ENCODE data around the gene CAMTA1.

CAMTA1 gene

DNA sequence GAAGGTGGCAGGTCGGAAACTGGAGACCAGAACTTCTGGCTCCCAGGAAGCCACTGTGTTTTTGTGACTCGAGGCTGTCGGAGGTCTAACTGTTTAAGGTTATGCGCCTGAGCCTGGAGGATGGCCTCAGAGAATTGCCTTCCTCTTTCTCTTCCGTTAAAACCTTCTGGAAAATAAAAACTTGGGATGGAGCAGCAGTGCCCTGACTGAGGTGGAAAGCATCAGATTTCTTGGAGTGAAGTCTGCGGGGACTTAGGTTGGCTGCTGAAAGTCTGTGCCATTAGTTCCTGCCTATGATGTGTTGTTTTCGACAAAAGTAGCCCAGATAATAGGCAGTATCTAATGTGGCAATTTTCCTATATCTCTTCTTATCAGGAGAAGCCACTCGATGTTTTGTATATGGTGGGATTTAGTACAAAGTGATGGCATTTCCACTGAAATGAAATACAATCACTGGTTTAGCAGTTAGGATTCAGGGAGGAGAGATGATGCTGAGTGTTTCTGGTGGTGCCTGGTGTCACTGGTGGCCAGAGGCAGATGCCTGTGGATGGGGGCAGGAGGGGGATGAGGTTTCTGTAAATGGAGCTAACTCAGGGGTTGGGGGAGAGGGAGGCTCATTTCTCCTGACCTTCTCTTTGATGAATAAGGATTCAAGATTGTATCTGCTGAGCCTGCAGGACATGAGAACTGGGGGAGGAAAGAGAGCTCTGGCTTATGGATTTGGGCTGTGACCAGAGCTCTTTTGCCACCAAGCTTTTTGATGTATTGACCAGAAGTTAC, 150.8 kb downstream of the CAMTA1 start:
- in situ Hi-C loops (cut with MboI; ENCODE audit: low sequenced_read_pairs, unreplicated experiment): no loop called here
- TF ChIP-seq, protein P1, sequence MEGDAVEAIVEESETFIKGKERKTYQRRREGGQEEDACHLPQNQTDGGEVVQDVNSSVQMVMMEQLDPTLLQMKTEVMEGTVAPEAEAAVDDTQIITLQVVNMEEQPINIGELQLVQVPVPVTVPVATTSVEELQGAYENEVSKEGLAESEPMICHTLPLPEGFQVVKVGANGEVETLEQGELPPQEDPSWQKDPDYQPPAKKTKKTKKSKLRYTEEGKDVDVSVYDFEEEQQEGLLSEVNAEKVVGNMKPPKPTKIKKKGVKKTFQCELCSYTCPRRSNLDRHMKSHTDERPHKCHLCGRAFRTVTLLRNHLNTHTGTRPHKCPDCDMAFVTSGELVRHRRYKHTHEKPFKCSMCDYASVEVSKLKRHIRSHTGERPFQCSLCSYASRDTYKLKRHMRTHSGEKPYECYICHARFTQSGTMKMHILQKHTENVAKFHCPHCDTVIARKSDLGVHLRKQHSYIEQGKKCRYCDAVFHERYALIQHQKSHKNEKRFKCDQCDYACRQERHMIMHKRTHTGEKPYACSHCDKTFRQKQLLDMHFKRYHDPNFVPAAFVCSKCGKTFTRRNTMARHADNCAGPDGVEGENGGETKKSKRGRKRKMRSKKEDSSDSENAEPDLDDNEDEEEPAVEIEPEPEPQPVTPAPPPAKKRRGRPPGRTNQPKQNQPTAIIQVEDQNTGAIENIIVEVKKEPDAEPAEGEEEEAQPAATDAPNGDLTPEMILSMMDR (IDR thresholded peaks at IDR 0.05; ENCODE audit: borderline replicate concordance, control extremely low read depth, extremely low read depth, insufficient read depth, missing control alignments): no peak
- DNase-seq (ENCODE audit: low spot score): no peak

DNA sequence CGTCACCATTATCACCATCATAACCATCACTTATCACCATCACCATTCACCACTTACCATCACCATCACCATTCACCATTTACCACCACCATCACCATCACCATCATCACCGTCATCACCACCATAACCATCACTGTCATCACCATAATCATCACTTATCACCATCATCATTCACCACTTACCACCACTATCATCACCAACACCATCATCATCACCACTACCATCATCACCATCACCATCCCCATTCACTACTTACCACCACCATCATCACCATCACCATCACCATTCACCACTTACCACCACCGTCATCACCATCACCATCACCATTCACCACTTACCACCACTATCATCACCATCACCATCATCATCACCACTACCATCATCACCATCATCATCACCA, 151.8 kb downstream of the CAMTA1 start:
- DNase-seq (ENCODE audit: low spot score): no peak
- TF ChIP-seq, protein P1 (IDR thresholded peaks at IDR 0.05; ENCODE audit: borderline replicate concordance, control extremely low read depth, extremely low read depth, insufficient read depth, missing control alignments): no peak
- in situ Hi-C loops (cut with MboI; ENCODE audit: low sequenced_read_pairs, unreplicated experiment): no loop called here

DNA sequence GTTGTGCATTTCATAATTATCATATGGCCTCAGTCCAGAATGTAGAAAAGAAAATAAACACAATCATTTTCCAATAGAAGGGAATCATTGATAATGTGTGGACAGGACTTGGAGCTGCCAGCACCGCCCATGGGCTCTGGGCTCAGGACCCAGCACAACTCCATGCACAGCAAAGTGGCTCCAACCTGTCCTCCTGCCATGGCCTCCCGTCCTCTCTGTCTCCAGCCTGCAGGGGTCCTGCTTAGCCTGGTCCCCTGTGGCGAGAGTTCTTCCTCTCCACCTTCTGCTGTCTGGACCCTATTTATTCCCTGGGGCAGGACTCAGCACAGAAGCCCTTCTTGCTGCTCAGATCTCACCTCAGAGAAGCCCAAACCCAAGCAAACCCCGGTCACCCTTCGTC, 154.1 kb downstream of the CAMTA1 start:
- TF ChIP-seq, protein P1 (IDR thresholded peaks at IDR 0.05; ENCODE audit: borderline replicate concordance, control extremely low read depth, extremely low read depth, insufficient read depth, missing control alignments): no peak
- in situ Hi-C loops (cut with MboI; ENCODE audit: low sequenced_read_pairs, unreplicated experiment): no loop called here
- no peak for DNase-seq (ENCODE audit: low spot score)

DNA sequence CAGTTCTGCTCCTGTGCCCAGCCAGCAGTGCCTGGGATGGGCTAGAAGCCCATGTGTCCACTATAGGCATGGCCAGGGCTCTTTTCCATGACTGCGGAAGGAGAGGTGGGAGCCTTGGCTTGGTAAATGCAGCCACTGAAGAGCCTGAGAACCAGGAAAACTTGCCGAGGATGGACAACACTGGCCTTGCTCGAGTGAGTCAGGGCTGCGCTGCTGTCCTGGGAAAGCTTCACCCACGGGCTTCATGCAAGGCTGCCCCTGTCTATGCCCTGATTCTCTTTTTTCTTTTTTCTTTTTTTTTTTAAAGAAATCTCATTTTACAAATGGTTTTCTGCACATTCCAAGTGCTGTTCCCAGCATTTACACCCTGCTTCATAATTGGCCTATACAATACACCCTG, 156.5 kb downstream of the CAMTA1 start:
- TF ChIP-seq, protein P1 (IDR thresholded peaks at IDR 0.05; ENCODE audit: borderline replicate concordance, control extremely low read depth, extremely low read depth, insufficient read depth, missing control alignments): no peak
- in situ Hi-C loops (cut with MboI; ENCODE audit: low sequenced_read_pairs, unreplicated experiment): no loop called here
- no peak for DNase-seq (ENCODE audit: low spot score)

DNA sequence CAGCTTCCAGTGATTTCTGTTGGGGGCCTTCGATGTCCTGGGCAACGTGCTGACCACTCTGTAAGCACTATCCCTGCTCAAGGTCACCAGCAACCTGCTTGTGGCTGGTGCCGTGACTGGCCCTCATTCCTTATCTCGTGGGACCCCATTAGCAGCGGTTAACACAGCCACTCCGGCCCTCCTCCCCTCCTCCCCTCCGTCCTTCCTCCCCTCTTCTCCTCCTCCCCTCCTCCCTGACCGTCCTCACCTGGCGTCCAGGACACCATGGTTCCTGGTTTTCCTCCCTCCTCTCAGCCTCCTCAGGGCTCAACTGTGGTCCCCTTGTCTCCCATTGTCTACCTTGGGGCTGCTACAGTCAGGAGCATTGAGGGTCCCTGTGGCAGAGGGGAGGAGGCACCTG, 157.7 kb downstream of the CAMTA1 start:
- TF ChIP-seq, protein P1 (IDR thresholded peaks at IDR 0.05; ENCODE audit: borderline replicate concordance, control extremely low read depth, extremely low read depth, insufficient read depth, missing control alignments): no peak
- in situ Hi-C loops (cut with MboI; ENCODE audit: low sequenced_read_pairs, unreplicated experiment): no loop called here
- DNase-seq (ENCODE audit: low spot score): no peak

DNA sequence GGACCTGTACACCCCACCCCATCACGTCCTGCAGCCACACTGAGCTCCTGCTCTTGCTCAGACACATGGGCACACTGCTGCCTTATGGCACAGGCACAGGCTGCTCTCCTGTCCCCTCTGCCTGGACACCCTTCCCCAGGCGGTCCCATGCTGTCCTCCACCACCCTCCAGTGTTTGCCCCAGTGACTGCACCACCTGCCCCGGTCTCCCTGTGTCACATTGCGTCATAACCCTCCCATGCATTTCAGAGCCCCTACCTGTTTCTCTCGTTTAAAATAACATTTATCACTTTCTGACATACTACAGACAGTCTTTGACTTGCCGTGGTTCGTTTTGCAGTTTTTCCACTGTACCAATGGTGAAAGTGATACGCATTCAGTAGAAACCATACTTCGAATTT, 159.2 kb downstream of the CAMTA1 start:
- in situ Hi-C loops (cut with MboI; ENCODE audit: low sequenced_read_pairs, unreplicated experiment): no loop called here
- no peak for DNase-seq (ENCODE audit: low spot score)
- TF ChIP-seq, protein P1 (IDR thresholded peaks at IDR 0.05; ENCODE audit: borderline replicate concordance, control extremely low read depth, extremely low read depth, insufficient read depth, missing control alignments): no peak
